ENCODE results near the gene KCNJ4. TPM values are rescaled to one million over a fixed set of nuclear protein-coding genes. Genes with fewer than 3 reads are reported as not detected.
"Not testable (repeated sequence)": the region's sequence is repeated elsewhere in the genome, so short reads cannot be mapped to it uniquely, and the experiment has no call there.

Gene KCNJ4
- total RNA-seq, 1 experiment from 2014 or later = not detected

- no peak for DNase-seq (ENCODE audit: low read depth)
Observed at GRCh38 chr22:38471237-38471636, 16.2 kb upstream of the KCNJ4 start.

- not testable (repeated sequence) for DNase-seq (ENCODE audit: low read depth)
Observed at GRCh38 chr22:38470179-38470578, 15.2 kb upstream of the KCNJ4 start.

GRCh38 chr22:38469306-38469781, 14.3 kb upstream of the KCNJ4 start:
- no peak for DNase-seq (ENCODE audit: low read depth)

- no peak for DNase-seq (ENCODE audit: low read depth)
Observed at GRCh38 chr22:38468443-38469305, 13.7 kb upstream of the KCNJ4 start.

- DNase-seq (ENCODE audit: low read depth) = peak; percentile 55
Observed at GRCh38 chr22:38467904-38468442, 13.0 kb upstream of the KCNJ4 start, which contains the start of gene KDELR3. TSS of gene KDELR3 (plus strand) at chr22:38468096. CDS start at chr22:38468234, 138 bp downstream.

- no peak for DNase-seq (ENCODE audit: low read depth)
Observed at GRCh38 chr22:38467438-38467903, 12.5 kb upstream of the KCNJ4 start.

GRCh38 chr22:38465673-38466490, 10.9 kb upstream of the KCNJ4 start:
- DNase-seq (ENCODE audit: low read depth) = no peak

GRCh38 chr22:38464992-38465672, 10.1 kb upstream of the KCNJ4 start:
- DNase-seq (ENCODE audit: low read depth) = no peak

GRCh38 chr22:38462960-38463784, 8.2 kb upstream of the KCNJ4 start:
- no peak for DNase-seq (ENCODE audit: low read depth)

- DNase-seq (ENCODE audit: low read depth) = peak; percentile 69
Observed at GRCh38 chr22:38461414-38462081, 6.5 kb upstream of the KCNJ4 start.

- no peak for DNase-seq (ENCODE audit: low read depth)
Observed at GRCh38 chr22:38461057-38461413, 6.0 kb upstream of the KCNJ4 start.

GRCh38 chr22:38460426-38460840, 5.4 kb upstream of the KCNJ4 start:
- no peak for DNase-seq (ENCODE audit: low read depth)

GRCh38 chr22:38456841-38457699, 2.1 kb upstream of the KCNJ4 start:
- no peak for DNase-seq (ENCODE audit: low read depth)

- DNase-seq (ENCODE audit: low read depth) = no peak
Observed at GRCh38 chr22:38456272-38456835, 1.4 kb upstream of the KCNJ4 start.

- DNase-seq (ENCODE audit: low read depth) = no peak
Observed at GRCh38 chr22:38455530-38456271, 702 bp upstream of the KCNJ4 start.

GRCh38 chr22:38454353-38455075, 485 bp downstream of the KCNJ4 start:
- no peak for DNase-seq (ENCODE audit: low read depth)

GRCh38 chr22:38453996-38454352, 1.0 kb downstream of the KCNJ4 start:
- no peak for DNase-seq (ENCODE audit: low read depth)
